Hepatocyte (in vitro differentiated cells): ENCODE data around the gene ETS2.

ENCODE experiments used
- EZH2 ChIP-seq: fragments of 200-600 bp; sonication (generic); IDR thresholded peaks from 2 replicates; pipeline ENCODE4 v1.6.1; 2016; ENCODE audit warnings: antibody characterized with exemption, mild to moderate bottlenecking, borderline replicate concordance
- TF ChIP-seq, protein P1 (sequence below): fragments of 200-600 bp; sonication (generic); IDR thresholded peaks from 2 replicates; pipeline ENCODE4 v1.5.1; 2016; ENCODE audit warnings: antibody characterized with exemption, mild to moderate bottlenecking; ENCODE audit not compliant: poor library complexity

DNA sequence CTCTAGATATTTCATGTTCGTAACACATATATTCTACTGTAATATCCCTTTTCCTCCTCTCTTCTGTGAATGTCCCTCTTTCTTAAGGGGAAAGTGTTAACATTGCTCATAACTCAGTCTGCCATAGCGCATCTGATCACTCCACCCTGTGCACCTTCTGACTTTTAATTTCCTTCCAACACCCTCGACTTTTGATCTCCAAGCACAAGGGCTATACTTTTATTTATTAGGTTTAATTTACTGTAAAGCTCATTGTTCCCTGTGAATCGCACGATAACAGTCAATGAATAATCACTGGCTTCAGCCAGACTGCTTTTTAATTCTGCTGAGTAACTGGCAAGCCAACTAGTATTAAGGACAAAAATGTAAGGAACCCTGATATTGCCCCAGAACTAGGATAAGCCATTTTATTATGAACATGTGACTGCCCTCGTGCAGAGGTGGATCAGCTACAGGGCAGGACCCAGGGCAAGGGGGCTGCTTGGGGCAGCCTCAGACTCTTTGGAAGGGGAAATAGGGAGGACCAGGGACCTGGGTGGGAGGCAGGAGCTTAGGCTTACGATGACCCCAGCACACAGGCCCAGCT lies 2.6 kb upstream of the ETS2 start:
- TF ChIP-seq, protein P1, sequence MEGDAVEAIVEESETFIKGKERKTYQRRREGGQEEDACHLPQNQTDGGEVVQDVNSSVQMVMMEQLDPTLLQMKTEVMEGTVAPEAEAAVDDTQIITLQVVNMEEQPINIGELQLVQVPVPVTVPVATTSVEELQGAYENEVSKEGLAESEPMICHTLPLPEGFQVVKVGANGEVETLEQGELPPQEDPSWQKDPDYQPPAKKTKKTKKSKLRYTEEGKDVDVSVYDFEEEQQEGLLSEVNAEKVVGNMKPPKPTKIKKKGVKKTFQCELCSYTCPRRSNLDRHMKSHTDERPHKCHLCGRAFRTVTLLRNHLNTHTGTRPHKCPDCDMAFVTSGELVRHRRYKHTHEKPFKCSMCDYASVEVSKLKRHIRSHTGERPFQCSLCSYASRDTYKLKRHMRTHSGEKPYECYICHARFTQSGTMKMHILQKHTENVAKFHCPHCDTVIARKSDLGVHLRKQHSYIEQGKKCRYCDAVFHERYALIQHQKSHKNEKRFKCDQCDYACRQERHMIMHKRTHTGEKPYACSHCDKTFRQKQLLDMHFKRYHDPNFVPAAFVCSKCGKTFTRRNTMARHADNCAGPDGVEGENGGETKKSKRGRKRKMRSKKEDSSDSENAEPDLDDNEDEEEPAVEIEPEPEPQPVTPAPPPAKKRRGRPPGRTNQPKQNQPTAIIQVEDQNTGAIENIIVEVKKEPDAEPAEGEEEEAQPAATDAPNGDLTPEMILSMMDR: no peak
- TF ChIP-seq EZH2: no peak
